SH-SY5Y (cell line): ENCODE results near the gene KRTCAP3.

Experiments
- GATA2 ChIP-seq: IDR thresholded peaks from 2 replicates; pipeline ENCODE4 v1.6.1; 2011; ENCODE audit warnings: mild to moderate bottlenecking, low read depth, low read length
- GATA3 ChIP-seq: IDR thresholded peaks from 2 replicates; pipeline ENCODE4 v1.6.1; 2011; ENCODE audit warnings: low read depth, mild to moderate bottlenecking, low read length, moderate library complexity

DNA sequence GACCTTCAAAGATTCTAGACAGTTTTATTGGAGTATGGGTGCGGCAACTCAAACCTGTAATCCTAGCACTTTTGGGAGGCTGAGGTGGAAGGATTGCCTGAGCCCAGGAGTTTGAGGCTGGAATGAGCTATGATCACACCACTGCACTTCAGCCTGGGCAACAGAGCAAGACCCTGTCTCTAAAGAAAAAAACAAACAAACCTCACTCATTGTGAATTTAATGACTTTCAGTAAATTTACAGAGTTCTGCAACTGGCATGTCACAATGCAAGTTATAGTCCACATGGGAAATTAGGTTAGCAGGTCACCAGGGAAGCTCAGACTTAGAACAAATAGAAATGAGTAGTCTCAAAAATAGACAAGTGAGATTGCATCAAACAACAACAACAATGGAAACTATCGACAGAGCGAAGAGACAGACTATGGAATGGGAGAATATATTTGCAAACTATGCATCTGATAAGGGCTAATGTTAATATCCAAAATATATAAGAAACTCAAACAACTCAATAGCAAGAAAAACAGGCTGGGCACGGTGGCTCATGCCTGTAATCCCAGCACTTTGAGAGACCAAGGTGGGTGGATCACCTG lies 20.4 kb upstream of the KRTCAP3 start:
- no peak for TF ChIP-seq GATA2
- TF ChIP-seq GATA3: no peak
